Renal cortex interstitium (tissue), 11 donors: ENCODE data around the gene ROGDI. TPM values are rescaled to one million over a fixed set of nuclear protein-coding genes. Genes with fewer than 3 reads are reported as not detected.

Experiments
- DNase-seq, 11 donors: peaks; one replicate each; pipeline ENCODE4 v3.0.0-alpha.2; 2013; ENCODE audit warnings: low read depth in 9 of 11, low spot score in 4 of 11; ENCODE audit errors: extremely low read depth in 1 of 11
- polyA plus RNA-seq, 3 donors: library from polyadenylated mRNA; unstranded; fragments of 120-200 nt; gene quantifications; one replicate each; pipeline ENCODE4 v1.2.1, GENCODE V29; 2013; ENCODE audit not compliant: insufficient read length in 3 of 3

The ROGDI gene
- polyA plus RNA-seq, 3 donors: 12.9 to 42.4 (median 41.0) TPM

GRCh38 chr16:4780235-4780634, 22.2 kb downstream of the ROGDI start:
- no peak for DNase-seq

- no peak for DNase-seq
Observed at GRCh38 chr16:4778050-4778392, 24.4 kb downstream of the ROGDI start.

GRCh38 chr16:4777339-4778049, 24.9 kb downstream of the ROGDI start:
- DNase-seq: no peak

- DNase-seq: no peak
Observed at GRCh38 chr16:4776141-4776705, 26.2 kb downstream of the ROGDI start.

- no peak for DNase-seq
Observed at GRCh38 chr16:4775005-4775404, 27.4 kb downstream of the ROGDI start.

GRCh38 chr16:4772351-4772750, 30.1 kb downstream of the ROGDI start:
- DNase-seq: no peak

GRCh38 chr16:4771646-4772045, 30.8 kb downstream of the ROGDI start:
- DNase-seq: no peak

- no peak for DNase-seq
Observed at GRCh38 chr16:4769306-4769638, 33.2 kb downstream of the ROGDI start.

- DNase-seq: peak; percentile 85 to 97 (median 93)
Observed at GRCh38 chr16:4768549-4769305, 33.7 kb downstream of the ROGDI start.

GRCh38 chr16:4767872-4768548, 34.4 kb downstream of the ROGDI start:
- DNase-seq: no peak

- DNase-seq: peak; percentile 84 to 97 (median 94)
Observed at GRCh38 chr16:4766875-4767628, 35.4 kb downstream of the ROGDI start, which contains the start of gene ZNF500. Gene ZNF500, minus strand, starts transcription at chr16:4767162. Its CDS starts 1,184 bp downstream, at chr16:4765978.

GRCh38 chr16:4765511-4766474, 36.6 kb downstream of the ROGDI start:
- no peak for DNase-seq

GRCh38 chr16:4763791-4764190, 38.6 kb downstream of the ROGDI start:
- no peak for DNase-seq

GRCh38 chr16:4762205-4762604, 40.2 kb downstream of the ROGDI start:
- no peak for DNase-seq

- no peak for DNase-seq
Observed at GRCh38 chr16:4760221-4760910, 42.1 kb downstream of the ROGDI start.

- no peak for DNase-seq
Observed at GRCh38 chr16:4755687-4756086, 46.7 kb downstream of the ROGDI start.

GRCh38 chr16:4754865-4755264, 47.6 kb downstream of the ROGDI start:
- DNase-seq: no peak

GRCh38 chr16:4753227-4753626, 49.2 kb downstream of the ROGDI start:
- no peak for DNase-seq
